Measurements from ENCODE around the gene TFF2. TPM values are rescaled to one million over a fixed set of nuclear protein-coding genes. Genes with fewer than 3 reads are reported as not detected.

Gene TFF2
- total RNA-seq, 1 donor from 2014 or later = not detected

DNA sequence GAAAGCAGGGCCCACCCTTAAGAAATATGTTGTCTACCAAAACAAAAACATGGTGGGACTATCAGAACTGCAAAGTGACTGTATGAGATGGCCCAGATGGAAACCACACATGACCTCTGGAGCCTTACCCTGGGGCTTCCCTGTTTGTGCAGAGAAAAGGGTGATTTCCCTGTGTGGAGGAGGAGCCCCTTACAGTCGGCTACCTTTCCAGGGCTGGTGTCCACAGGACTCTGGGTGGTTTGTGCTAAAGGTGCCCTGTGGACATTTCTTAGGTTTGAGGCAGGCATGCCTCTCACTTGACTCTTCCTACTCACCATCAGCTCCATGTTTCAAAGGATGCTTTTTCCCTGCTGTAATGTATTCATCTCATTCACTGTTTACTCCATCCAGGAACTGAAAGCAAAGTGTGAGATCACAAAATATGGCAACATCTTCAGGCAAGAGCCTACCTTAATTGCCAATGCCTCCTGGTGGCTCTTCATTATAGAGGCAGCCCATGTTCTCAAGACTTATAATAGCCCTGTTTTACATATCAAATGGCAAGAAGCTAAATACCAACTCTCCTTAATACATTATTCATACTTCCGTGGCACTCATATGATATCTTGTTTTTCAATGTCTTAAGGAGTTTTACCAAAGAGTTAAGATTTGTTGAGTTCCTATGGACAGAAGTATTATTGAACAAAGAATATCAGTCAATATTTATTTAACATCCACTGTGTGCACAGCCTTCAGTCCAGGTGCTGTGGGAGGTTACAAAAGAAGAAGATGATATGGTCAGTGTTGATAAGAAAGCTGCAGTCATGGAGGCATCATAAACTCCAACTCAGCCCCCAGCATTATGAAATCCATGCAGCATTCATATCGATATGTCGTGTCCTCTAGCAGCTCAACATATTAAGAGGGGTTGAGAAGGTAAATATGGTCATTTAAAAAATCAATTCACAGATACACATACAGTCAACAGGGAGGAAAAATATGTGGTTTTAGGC, 20.1 kb downstream of the TFF2 start:
- no peak overlapping the region for H3K27ac Mint-ChIP-seq (ENCODE audit: unreplicated experiment)

DNA sequence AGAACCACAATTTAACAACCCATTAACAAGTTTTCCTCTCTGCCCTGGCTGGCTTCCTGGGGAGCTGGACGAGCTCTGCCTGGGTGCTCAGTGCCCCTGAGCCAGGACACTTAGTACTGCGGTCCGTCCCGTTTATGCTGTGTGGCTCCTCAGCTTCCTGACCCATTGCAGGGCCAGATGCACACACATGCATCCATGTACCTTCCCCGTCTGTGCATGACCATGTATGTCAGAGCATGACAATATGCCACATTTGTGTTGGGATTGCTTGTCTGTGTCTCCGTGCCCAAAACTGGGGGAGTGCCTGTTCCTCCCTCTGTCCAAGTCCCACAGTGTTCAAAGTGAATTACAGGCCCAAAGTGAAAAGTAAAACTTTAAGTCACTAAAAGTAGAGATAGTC, 25.9 kb downstream of the TFF2 start:
- Mint-ChIP-seq H3K4me3 (ENCODE audit: unreplicated experiment) (no peak overlapping the region), H3K36me3 (ENCODE audit: low read depth, unreplicated experiment) (no peaks in the 10 kb centered on the region), H3K9me3 (ENCODE audit: unreplicated experiment) (no peaks in the 10 kb centered on the region), H3K27me3 (ENCODE audit: unreplicated experiment) (no peaks in the 10 kb centered on the region), H3K27ac (ENCODE audit: unreplicated experiment) (no peak overlapping the region), H3K4me1 (ENCODE audit: unreplicated experiment) (no peaks in the 10 kb centered on the region)
- TF ChIP-seq, protein P1, sequence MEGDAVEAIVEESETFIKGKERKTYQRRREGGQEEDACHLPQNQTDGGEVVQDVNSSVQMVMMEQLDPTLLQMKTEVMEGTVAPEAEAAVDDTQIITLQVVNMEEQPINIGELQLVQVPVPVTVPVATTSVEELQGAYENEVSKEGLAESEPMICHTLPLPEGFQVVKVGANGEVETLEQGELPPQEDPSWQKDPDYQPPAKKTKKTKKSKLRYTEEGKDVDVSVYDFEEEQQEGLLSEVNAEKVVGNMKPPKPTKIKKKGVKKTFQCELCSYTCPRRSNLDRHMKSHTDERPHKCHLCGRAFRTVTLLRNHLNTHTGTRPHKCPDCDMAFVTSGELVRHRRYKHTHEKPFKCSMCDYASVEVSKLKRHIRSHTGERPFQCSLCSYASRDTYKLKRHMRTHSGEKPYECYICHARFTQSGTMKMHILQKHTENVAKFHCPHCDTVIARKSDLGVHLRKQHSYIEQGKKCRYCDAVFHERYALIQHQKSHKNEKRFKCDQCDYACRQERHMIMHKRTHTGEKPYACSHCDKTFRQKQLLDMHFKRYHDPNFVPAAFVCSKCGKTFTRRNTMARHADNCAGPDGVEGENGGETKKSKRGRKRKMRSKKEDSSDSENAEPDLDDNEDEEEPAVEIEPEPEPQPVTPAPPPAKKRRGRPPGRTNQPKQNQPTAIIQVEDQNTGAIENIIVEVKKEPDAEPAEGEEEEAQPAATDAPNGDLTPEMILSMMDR (IDR thresholded peaks at IDR 0.05; ENCODE audit: unreplicated experiment) = no peak
- no peak for DNase-seq (ENCODE audit: low spot score)

More for the DNA sequence above, 20.1 kb downstream of the TFF2 start:
- DNase-seq (ENCODE audit: low spot score) = no peak
- TF ChIP-seq, protein P1 (IDR thresholded peaks at IDR 0.05; ENCODE audit: unreplicated experiment) = no peak
- Mint-ChIP-seq H3K4me3 (ENCODE audit: unreplicated experiment) (no peak overlapping the region), H3K27me3 (ENCODE audit: unreplicated experiment) (peaks cover 1% of the 10 kb centered on the region), H3K36me3 (ENCODE audit: low read depth, unreplicated experiment) (no peaks in the 10 kb centered on the region), H3K4me1 (ENCODE audit: unreplicated experiment) (no peaks in the 10 kb centered on the region), H3K9me3 (ENCODE audit: unreplicated experiment) (peaks cover 5% of the 10 kb centered on the region)

- DNase-seq (ENCODE audit: low spot score) = no peak
- Mint-ChIP-seq H3K4me1 (ENCODE audit: unreplicated experiment) (no peaks in the 10 kb centered on the region), H3K4me3 (ENCODE audit: unreplicated experiment) (no peak overlapping the region), H3K27ac (ENCODE audit: unreplicated experiment) (no peak overlapping the region), H3K9me3 (ENCODE audit: unreplicated experiment) (no peaks in the 10 kb centered on the region), H3K36me3 (ENCODE audit: low read depth, unreplicated experiment) (no peaks in the 10 kb centered on the region), H3K27me3 (ENCODE audit: unreplicated experiment) (no peaks in the 10 kb centered on the region)
- TF ChIP-seq, protein P1 (IDR thresholded peaks at IDR 0.05; ENCODE audit: unreplicated experiment) = no peak
Measured at GRCh38 chr21:42321845-42322244, 28.9 kb downstream of the TFF2 start.

GRCh38 chr21:42321231-42321630, 29.6 kb downstream of the TFF2 start:
- no peak for DNase-seq (ENCODE audit: low spot score)
- no peak overlapping the region for H3K27ac Mint-ChIP-seq (ENCODE audit: unreplicated experiment)
- peaks cover 4% of the 10 kb centered on the region for H3K27me3 Mint-ChIP-seq (ENCODE audit: unreplicated experiment)
- H3K4me1 Mint-ChIP-seq (ENCODE audit: unreplicated experiment) = peaks cover 2% of the 10 kb centered on the region
- H3K36me3 Mint-ChIP-seq (ENCODE audit: low read depth, unreplicated experiment) = no peaks in the 10 kb centered on the region
- H3K9me3 Mint-ChIP-seq (ENCODE audit: unreplicated experiment) = no peaks in the 10 kb centered on the region
- TF ChIP-seq, protein P1 (IDR thresholded peaks at IDR 0.05; ENCODE audit: unreplicated experiment) = no peak
- no peak overlapping the region for H3K4me3 Mint-ChIP-seq (ENCODE audit: unreplicated experiment)

DNA sequence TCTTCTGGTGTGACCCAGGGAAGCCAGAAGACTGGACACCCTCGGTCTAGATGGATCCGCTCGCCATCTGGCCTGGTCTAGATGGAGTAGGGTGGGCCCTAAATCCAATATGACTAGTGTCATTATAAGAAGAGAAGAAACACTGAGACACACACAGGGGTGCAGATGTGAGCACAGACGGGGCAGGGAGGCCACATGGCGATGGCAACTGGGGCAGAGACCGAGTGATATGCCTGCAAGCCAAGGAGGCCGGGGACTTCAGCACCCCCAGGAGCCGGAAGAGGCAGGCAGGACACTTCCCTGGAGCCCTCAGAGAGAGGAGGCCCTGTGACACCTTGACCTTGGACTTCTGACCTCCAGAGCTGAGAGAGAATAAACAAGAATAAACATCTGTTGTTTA, 30.0 kb downstream of the TFF2 start:
- TF ChIP-seq, protein P1 (IDR thresholded peaks at IDR 0.05; ENCODE audit: unreplicated experiment) = no peak
- Mint-ChIP-seq H3K9me3 (ENCODE audit: unreplicated experiment) (no peaks in the 10 kb centered on the region), H3K27me3 (ENCODE audit: unreplicated experiment) (peaks cover 4% of the 10 kb centered on the region), H3K27ac (ENCODE audit: unreplicated experiment) (no peak overlapping the region), H3K36me3 (ENCODE audit: low read depth, unreplicated experiment) (no peaks in the 10 kb centered on the region), H3K4me1 (ENCODE audit: unreplicated experiment) (peaks cover 2% of the 10 kb centered on the region), H3K4me3 (ENCODE audit: unreplicated experiment) (peak overlapping the region; percentile 2)
- DNase-seq (ENCODE audit: low spot score) = no peak
